WTC11 (cell line): ENCODE results near the gene KCNJ8. TPM values are rescaled to one million over a fixed set of nuclear protein-coding genes. Genes with fewer than 3 reads are reported as not detected.

Source experiments
- ATAC-seq: fragments of 200-7000 bp; cut with Tn5 transposase; 2 replicates; pipeline ENCODE4 v1.10.0; 2021; ENCODE audit warnings: mild to moderate bottlenecking, moderate library complexity
- CTCF ChIA-PET: fragments of 300-600 bp; sonication (Branson Sonifier 250); formaldehyde crosslinking; loops from one replicate; lab custom pipeline; 2021; ENCODE audit warnings: antibody characterized with exemption; lab: Charles Lee
- POLR2A ChIA-PET: fragments of 350-600 bp; sonication (Branson Sonifier 250); formaldehyde crosslinking; loops from one replicate; lab custom pipeline; 2021; ENCODE audit warnings: antibody characterized with exemption; lab: Charles Lee
- DNase-seq: peaks from one replicate; pipeline ENCODE4 v3.0.0; 2021; ENCODE audit warnings: low spot score
- H3K27ac Mint-ChIP-seq: 2 replicates; pipeline ENCODE4 v1.8.0; 2021; ENCODE audit warnings: mixed read lengths
- H3K27me3 Mint-ChIP-seq: 2 replicates; pipeline ENCODE4 v1.8.0; 2021; ENCODE audit warnings: low read depth, mild to moderate bottlenecking, moderate library complexity, mixed read lengths
- H3K36me3 Mint-ChIP-seq: 2 replicates; pipeline ENCODE4 v1.8.0; 2021; ENCODE audit warnings: mixed read lengths
- H3K4me1 Mint-ChIP-seq: 2 replicates; pipeline ENCODE4 v1.8.0; 2022; ENCODE audit warnings: mixed read lengths
- H3K4me3 Mint-ChIP-seq: 2 replicates; pipeline ENCODE4 v1.8.0; 2021; ENCODE audit warnings: mild to moderate bottlenecking, moderate library complexity, mixed read lengths
- H3K9me3 Mint-ChIP-seq: 2 replicates; pipeline ENCODE4 v1.8.0; 2021; ENCODE audit warnings: mixed read lengths
- ETV6 ChIP-seq: sonication (generic); formaldehyde crosslinking; IDR thresholded peaks from 2 replicates; pipeline ENCODE4 v1.8.1; 2022; ENCODE audit warnings: mild to moderate bottlenecking, missing genetic modification reagents
- JAZF1 ChIP-seq: fragments of 250-450 bp; sonication (Bioruptor Pico); IDR thresholded peaks from 2 replicates; pipeline ENCODE4 v1.9.0; 2021; ENCODE audit warnings: moderate library complexity, mild to moderate bottlenecking, inconsistent platforms
- NFATC4 ChIP-seq: fragments of 250-450 bp; sonication (Bioruptor Pico); IDR thresholded peaks from 2 replicates; pipeline ENCODE4 v1.9.0; 2021; ENCODE audit warnings: mild to moderate bottlenecking
- NR1H2 ChIP-seq: sonication (generic); formaldehyde crosslinking; IDR thresholded peaks from 2 replicates; pipeline ENCODE4 v1.9.0; 2021; ENCODE audit warnings: mild to moderate bottlenecking, moderate library complexity, missing genetic modification reagents
- SMAD3 ChIP-seq: sonication (generic); formaldehyde crosslinking; IDR thresholded peaks from 2 replicates; pipeline ENCODE4 v1.8.0; 2022; ENCODE audit warnings: missing genetic modification reagents, mild to moderate bottlenecking, borderline replicate concordance
- SOX15 ChIP-seq: fragments of 250-450 bp; sonication (Bioruptor Pico); IDR thresholded peaks from 2 replicates; pipeline ENCODE4 v1.9.0; 2021; ENCODE audit warnings: mild to moderate bottlenecking
- TCF7 ChIP-seq: sonication (generic); formaldehyde crosslinking; IDR thresholded peaks from 2 replicates; pipeline ENCODE4 v1.8.0; 2022; ENCODE audit warnings: mild to moderate bottlenecking, low read depth, missing genetic modification reagents, moderate library complexity
- TP53 ChIP-seq: sonication (generic); formaldehyde crosslinking; IDR thresholded peaks from 2 replicates; pipeline ENCODE4 v1.8.1; 2023; ENCODE audit warnings: mild to moderate bottlenecking, missing genetic modification reagents
- ZNF232 ChIP-seq: sonication (generic); formaldehyde crosslinking; IDR thresholded peaks from 2 replicates; pipeline ENCODE4 v1.8.0; 2022; ENCODE audit warnings: mild to moderate bottlenecking, missing genetic modification reagents
- ZNF317 ChIP-seq: sonication (generic); formaldehyde crosslinking; IDR thresholded peaks from 2 replicates; pipeline ENCODE4 v1.8.1; 2023; ENCODE audit warnings: low read depth, mild to moderate bottlenecking, moderate library complexity, missing genetic modification reagents, borderline replicate concordance
- total RNA-seq: library from RNA; stranded (reverse); gene quantifications from 3 replicates; pipeline ENCODE4 v1.2.3, GENCODE V29; 2021
- TF ChIP-seq, protein P1 (sequence below): sonication (generic); formaldehyde crosslinking; IDR thresholded peaks from 2 replicates; pipeline ENCODE4 v1.8.1; 2023; ENCODE audit warnings: mild to moderate bottlenecking, moderate library complexity, missing genetic modification reagents
- TF ChIP-seq, protein P2 (sequence below): fragments of 250-450 bp; sonication (Bioruptor Pico); IDR thresholded peaks from 2 replicates; pipeline ENCODE4 v1.9.0; 2021; ENCODE audit warnings: mild to moderate bottlenecking, borderline replicate concordance
- TF ChIP-seq, protein P3 (sequence below): sonication (generic); formaldehyde crosslinking; IDR thresholded peaks from 2 replicates; pipeline ENCODE4 v1.8.1; 2022; ENCODE audit warnings: mild to moderate bottlenecking, missing genetic modification reagents, moderate library complexity, borderline replicate concordance
- TF ChIP-seq, protein P4 (sequence below): fragments of 250-450 bp; sonication (Bioruptor Pico); IDR thresholded peaks from 2 replicates; pipeline ENCODE4 v1.9.0; 2021; ENCODE audit warnings: mild to moderate bottlenecking
- TF ChIP-seq, protein P5 (sequence below): sonication (generic); formaldehyde crosslinking; IDR thresholded peaks from 2 replicates; pipeline ENCODE4 v1.8.1; 2023; ENCODE audit warnings: mild to moderate bottlenecking, missing genetic modification reagents, moderate library complexity
- TF ChIP-seq, protein P6 (sequence below): sonication (generic); formaldehyde crosslinking; IDR thresholded peaks from 2 replicates; pipeline ENCODE4 v1.8.0; 2022; ENCODE audit warnings: mild to moderate bottlenecking, missing genetic modification reagents
- TF ChIP-seq, protein P7 (sequence below): fragments of 250-450 bp; sonication (Bioruptor Pico); conservative IDR thresholded peaks from 2 replicates; pipeline ENCODE4 v1.9.0; 2021; ENCODE audit warnings: mild to moderate bottlenecking
- TF ChIP-seq, protein P8 (sequence below): sonication (generic); formaldehyde crosslinking; conservative IDR thresholded peaks from 2 replicates; pipeline ENCODE4 v1.8.1; 2023; ENCODE audit warnings: mild to moderate bottlenecking, low read depth, missing genetic modification reagents, moderate library complexity

The KCNJ8 gene
- total RNA-seq, 1 experiment from 2014 or later, result 1.4 TPM

DNA sequence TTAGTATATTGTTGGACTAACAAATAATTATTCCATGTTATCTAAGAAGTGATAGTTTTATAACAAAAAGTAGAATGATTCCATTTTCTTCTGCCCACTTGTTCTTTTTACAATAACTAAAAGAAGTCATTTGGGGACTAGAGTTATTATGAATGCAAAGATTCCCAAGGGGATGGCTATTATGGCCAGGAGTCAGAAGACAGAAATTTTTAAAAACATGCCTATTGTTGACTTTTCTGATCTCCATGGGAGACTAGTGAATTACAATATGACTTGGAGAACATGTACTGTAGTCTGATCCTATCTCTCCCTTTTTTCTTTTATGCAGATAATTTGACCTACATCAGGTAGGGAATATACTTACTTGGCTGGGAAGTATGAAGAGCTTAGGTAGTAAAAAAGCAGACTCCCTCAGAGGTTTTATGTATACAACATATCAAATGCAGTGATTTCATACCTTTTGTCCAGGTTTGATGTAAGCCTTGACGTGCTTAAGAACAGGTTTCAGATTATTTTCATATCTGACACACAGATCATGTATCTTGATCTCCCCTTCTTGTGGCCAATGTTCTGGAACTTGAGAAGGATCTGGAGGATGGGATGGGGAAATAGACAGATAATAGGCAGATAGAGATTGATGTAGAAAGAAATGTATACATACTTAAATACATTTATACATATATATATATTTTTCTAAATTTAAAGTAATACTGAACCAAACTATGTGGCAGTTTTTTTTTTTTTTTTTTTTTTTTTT, 41.0 kb upstream of the KCNJ8 start (continued):
- TF ChIP-seq, protein P1, sequence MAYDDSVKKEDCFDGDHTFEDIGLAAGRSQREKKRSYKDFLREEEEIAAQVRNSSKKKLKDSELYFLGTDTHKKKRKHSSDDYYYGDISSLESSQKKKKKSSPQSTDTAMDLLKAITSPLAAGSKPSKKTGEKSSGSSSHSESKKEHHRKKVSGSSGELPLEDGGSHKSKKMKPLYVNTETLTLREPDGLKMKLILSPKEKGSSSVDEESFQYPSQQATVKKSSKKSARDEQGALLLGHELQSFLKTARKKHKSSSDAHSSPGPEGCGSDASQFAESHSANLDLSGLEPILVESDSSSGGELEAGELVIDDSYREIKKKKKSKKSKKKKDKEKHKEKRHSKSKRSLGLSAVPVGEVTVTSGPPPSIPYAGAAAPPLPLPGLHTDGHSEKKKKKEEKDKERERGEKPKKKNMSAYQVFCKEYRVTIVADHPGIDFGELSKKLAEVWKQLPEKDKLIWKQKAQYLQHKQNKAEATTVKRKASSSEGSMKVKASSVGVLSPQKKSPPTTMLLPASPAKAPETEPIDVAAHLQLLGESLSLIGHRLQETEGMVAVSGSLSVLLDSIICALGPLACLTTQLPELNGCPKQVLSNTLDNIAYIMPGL, result no peak
- TF ChIP-seq, protein P2, sequence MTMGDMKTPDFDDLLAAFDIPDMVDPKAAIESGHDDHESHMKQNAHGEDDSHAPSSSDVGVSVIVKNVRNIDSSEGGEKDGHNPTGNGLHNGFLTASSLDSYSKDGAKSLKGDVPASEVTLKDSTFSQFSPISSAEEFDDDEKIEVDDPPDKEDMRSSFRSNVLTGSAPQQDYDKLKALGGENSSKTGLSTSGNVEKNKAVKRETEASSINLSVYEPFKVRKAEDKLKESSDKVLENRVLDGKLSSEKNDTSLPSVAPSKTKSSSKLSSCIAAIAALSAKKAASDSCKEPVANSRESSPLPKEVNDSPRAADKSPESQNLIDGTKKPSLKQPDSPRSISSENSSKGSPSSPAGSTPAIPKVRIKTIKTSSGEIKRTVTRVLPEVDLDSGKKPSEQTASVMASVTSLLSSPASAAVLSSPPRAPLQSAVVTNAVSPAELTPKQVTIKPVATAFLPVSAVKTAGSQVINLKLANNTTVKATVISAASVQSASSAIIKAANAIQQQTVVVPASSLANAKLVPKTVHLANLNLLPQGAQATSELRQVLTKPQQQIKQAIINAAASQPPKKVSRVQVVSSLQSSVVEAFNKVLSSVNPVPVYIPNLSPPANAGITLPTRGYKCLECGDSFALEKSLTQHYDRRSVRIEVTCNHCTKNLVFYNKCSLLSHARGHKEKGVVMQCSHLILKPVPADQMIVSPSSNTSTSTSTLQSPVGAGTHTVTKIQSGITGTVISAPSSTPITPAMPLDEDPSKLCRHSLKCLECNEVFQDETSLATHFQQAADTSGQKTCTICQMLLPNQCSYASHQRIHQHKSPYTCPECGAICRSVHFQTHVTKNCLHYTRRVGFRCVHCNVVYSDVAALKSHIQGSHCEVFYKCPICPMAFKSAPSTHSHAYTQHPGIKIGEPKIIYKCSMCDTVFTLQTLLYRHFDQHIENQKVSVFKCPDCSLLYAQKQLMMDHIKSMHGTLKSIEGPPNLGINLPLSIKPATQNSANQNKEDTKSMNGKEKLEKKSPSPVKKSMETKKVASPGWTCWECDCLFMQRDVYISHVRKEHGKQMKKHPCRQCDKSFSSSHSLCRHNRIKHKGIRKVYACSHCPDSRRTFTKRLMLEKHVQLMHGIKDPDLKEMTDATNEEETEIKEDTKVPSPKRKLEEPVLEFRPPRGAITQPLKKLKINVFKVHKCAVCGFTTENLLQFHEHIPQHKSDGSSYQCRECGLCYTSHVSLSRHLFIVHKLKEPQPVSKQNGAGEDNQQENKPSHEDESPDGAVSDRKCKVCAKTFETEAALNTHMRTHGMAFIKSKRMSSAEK (CRISPR knock-in tag), result no peak
- TF ChIP-seq, protein P3, sequence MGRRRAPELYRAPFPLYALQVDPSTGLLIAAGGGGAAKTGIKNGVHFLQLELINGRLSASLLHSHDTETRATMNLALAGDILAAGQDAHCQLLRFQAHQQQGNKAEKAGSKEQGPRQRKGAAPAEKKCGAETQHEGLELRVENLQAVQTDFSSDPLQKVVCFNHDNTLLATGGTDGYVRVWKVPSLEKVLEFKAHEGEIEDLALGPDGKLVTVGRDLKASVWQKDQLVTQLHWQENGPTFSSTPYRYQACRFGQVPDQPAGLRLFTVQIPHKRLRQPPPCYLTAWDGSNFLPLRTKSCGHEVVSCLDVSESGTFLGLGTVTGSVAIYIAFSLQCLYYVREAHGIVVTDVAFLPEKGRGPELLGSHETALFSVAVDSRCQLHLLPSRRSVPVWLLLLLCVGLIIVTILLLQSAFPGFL (CRISPR knock-in tag), result no peak
- TF ChIP-seq TP53 (CRISPR knock-in tag) (no peak), ZNF317 (no peak), SMAD3 (no peak)
- TF ChIP-seq, protein P4, sequence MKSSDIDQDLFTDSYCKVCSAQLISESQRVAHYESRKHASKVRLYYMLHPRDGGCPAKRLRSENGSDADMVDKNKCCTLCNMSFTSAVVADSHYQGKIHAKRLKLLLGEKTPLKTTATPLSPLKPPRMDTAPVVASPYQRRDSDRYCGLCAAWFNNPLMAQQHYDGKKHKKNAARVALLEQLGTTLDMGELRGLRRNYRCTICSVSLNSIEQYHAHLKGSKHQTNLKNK (CRISPR knock-in tag), result no peak
- TF ChIP-seq, protein P5, sequence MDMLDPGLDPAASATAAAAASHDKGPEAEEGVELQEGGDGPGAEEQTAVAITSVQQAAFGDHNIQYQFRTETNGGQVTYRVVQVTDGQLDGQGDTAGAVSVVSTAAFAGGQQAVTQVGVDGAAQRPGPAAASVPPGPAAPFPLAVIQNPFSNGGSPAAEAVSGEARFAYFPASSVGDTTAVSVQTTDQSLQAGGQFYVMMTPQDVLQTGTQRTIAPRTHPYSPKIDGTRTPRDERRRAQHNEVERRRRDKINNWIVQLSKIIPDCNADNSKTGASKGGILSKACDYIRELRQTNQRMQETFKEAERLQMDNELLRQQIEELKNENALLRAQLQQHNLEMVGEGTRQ (CRISPR knock-in tag), result no peak

DNA sequence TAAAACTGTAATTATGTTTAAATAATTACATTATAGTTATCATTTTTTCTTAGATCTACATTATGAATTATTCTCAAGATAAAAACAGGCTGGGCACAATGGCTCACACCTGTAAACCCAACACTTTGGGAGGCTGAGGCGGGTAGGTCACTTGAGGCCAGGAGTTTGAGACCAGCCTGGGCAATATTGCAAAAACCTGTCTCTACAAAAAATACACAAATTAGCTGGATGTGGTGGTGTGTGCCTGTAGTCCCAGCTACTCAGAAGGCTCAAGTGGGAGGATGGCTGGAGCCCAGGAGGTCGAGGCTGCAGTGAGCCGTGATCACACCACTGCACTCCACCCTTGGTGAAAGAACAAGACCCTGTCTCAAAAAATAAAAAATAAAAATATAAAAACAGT, 40.3 kb upstream of the KCNJ8 start:
- no peak for DNase-seq
- TF ChIP-seq JAZF1 (no peak), NR1H2 (CRISPR knock-in tag) (no peak), NFATC4 (CRISPR knock-in tag) (no peak), TCF7 (CRISPR knock-in tag) (no peak), ZNF232 (CRISPR knock-in tag) (no peak)
- TF ChIP-seq, all 79 proteins: peak for 0
- ATAC-seq, result no peak
- Mint-ChIP-seq H3K27me3 (no peaks in the 10 kb centered on the region), H3K4me3 (no peak overlapping the region), H3K4me1 (no peaks in the 10 kb centered on the region), H3K36me3 (no peaks in the 10 kb centered on the region), H3K27ac (no peak overlapping the region), H3K9me3 (peaks cover 3% of the 10 kb centered on the region)
- CTCF ChIA-PET, result no interaction called here
- POLR2A ChIA-PET, result no interaction called here

DNA sequence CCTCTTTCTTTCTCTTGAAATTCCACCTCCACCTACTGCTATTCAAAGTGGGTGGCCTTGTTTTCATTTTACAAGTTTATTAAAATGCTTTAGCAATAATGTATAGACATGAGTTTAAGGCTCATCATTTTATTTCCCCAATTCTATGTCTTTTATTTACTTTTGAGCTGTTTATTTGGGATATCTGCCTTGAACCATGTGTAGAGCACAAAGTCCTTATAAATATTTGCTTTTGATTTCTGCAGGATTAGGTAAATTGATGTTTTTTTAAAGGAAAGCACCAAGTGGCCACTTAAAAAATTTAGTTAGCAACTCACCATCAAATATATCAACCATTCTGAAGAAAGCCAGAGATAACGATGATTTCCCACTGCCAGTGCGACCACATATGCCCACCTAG, 39.8 kb upstream of the KCNJ8 start:
- peaks cover 3% of the 10 kb centered on the region for H3K9me3 Mint-ChIP-seq
- TF ChIP-seq, protein P6, sequence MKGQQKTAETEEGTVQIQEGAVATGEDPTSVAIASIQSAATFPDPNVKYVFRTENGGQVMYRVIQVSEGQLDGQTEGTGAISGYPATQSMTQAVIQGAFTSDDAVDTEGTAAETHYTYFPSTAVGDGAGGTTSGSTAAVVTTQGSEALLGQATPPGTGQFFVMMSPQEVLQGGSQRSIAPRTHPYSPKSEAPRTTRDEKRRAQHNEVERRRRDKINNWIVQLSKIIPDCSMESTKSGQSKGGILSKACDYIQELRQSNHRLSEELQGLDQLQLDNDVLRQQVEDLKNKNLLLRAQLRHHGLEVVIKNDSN (CRISPR knock-in tag), result no peak
- TF ChIP-seq, protein P7, sequence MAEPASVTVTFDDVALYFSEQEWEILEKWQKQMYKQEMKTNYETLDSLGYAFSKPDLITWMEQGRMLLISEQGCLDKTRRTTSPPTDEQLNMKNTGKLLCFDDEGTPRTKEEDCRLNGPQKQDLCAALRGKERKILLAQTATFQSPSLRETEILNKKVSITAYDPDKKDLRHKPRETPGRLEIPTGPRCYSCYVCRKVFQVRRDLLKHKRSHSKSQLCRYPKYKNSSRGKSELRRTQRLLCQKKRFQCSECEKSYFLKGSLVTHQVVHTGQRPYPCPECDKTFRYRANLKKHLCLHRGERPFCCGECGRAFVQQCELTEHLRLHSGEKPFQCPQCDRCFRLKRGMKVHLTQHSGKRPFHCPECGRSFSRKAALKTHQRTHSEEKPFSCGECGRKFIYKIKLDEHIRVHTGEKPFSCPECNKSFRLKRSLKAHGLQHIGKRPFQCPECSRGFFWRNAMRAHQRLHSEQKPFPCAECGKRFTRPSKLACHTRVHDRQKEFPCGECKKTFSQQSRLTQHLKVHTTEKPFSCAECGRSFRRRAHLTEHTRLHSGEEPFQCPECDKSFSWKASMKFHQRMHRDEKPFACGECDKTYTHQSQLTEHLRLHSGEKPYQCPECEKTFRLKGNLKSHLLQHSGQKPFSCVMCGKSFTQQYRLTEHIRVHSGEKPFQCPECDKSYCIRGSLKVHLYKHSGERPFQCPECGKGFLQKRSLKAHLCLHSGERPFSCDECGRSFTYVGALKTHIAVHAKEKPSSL (CRISPR knock-in tag), result no peak
- TF ChIP-seq, protein P8, sequence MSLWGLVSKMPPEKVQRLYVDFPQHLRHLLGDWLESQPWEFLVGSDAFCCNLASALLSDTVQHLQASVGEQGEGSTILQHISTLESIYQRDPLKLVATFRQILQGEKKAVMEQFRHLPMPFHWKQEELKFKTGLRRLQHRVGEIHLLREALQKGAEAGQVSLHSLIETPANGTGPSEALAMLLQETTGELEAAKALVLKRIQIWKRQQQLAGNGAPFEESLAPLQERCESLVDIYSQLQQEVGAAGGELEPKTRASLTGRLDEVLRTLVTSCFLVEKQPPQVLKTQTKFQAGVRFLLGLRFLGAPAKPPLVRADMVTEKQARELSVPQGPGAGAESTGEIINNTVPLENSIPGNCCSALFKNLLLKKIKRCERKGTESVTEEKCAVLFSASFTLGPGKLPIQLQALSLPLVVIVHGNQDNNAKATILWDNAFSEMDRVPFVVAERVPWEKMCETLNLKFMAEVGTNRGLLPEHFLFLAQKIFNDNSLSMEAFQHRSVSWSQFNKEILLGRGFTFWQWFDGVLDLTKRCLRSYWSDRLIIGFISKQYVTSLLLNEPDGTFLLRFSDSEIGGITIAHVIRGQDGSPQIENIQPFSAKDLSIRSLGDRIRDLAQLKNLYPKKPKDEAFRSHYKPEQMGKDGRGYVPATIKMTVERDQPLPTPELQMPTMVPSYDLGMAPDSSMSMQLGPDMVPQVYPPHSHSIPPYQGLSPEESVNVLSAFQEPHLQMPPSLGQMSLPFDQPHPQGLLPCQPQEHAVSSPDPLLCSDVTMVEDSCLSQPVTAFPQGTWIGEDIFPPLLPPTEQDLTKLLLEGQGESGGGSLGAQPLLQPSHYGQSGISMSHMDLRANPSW (CRISPR knock-in tag), result no peak
- no peak for TF ChIP-seq ETV6 (CRISPR knock-in tag)
- TF ChIP-seq SOX15, result no peak

More for the DNA sequence above, 39.8 kb upstream of the KCNJ8 start:
- CTCF ChIA-PET, result no interaction called here
- no peaks in the 10 kb centered on the region for H3K27me3 Mint-ChIP-seq
- POLR2A ChIA-PET, result no interaction called here
- no peak for DNase-seq
- no peak for ATAC-seq
- H3K4me1 Mint-ChIP-seq, result no peaks in the 10 kb centered on the region
- H3K36me3 Mint-ChIP-seq, result no peaks in the 10 kb centered on the region
- H3K4me3 Mint-ChIP-seq, result no peak overlapping the region
- no peak overlapping the region for H3K27ac Mint-ChIP-seq
